Spleen (tissue), 7 donors: ENCODE measurements around the gene KCNMB2.

Source experiments
- CTCF ChIP-seq, 11 experiments: fragments of 200-600 bp in 7 of 11; fragments of 450-650 bp in 4 of 11; sonication (generic) in 4 of 11; IDR thresholded peaks in 8 of 11; conservative IDR thresholded peaks in 3 of 11; 1 replicate in 7 of 11; 2 replicates in 4 of 11; pipeline versions ENCODE4 v1.4.0 to v1.8.0; 2016 to 2021; ENCODE audit warnings: antibody characterized with exemption in 11 of 11, inconsistent platforms in 4 of 11, mild to moderate bottlenecking in 1 of 11
- POLR2A ChIP-seq, 3 donors: fragments of 450-650 bp; IDR thresholded peaks; one replicate each; pipeline ENCODE4 v1.5.1; 2017; ENCODE audit warnings: antibody characterized with exemption in 3 of 3, mild to moderate bottlenecking in 1 of 3
- POLR2AphosphoS5 ChIP-seq, 3 donors: sonication (generic); formaldehyde crosslinking; IDR thresholded peaks; one replicate each; pipeline ENCODE4 v1.5.1; 2017; ENCODE audit warnings: antibody characterized with exemption in 3 of 3
- donor health status: DM: no; HTN: no; CAD: no; lungs with moderate emphysema.
- donor health status: DM: no; HTN: no; CAD: no.
- donor health status: DM: no; HTN: no; CAD: no.

DNA sequence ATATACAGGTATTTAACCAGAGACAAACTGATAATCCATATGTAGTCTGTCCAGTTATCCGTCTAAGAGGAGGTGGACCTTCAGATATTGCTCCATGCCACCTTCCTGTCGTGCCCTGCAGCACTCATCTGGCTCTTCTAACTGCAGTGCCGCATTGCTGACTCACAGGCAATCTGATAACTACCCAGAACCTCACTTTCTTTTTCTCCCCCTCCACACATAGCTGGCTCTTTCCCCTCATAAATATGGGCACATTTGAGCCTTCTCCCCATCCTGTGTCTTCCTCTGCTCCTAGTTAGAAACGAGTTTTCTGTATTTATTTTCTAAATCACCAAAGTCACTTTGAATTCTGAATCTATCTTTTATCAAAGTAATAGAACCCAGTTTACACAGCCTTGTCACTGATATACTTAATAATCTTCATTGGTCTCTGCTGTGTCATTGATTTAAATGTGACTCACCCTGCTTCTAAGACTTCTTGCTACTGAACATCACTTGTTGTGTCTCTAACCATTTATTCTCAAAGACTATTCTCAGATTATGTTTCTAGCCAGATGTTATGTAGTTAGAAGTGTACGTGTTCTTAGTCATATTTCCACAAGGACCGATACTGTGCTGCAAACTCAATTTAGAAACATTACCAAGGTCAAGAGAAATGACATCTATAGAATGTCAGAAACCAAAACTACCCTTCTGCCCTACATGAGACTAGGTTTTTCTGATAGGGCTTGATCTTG lies 17.4 kb upstream of the KCNMB2 start:
- TF ChIP-seq CTCF (IDR thresholded peaks at IDR 0.05 in 8 of 11, conservative IDR thresholded peaks at IDR 0.05 in 3 of 11): no peak
- no peak for TF ChIP-seq POLR2AphosphoS5 (IDR thresholded peaks at IDR 0.05)
- no peak for TF ChIP-seq POLR2A (IDR thresholded peaks at IDR 0.05)
